ENCODE results near the gene FYN.

Gene FYN

DNA sequence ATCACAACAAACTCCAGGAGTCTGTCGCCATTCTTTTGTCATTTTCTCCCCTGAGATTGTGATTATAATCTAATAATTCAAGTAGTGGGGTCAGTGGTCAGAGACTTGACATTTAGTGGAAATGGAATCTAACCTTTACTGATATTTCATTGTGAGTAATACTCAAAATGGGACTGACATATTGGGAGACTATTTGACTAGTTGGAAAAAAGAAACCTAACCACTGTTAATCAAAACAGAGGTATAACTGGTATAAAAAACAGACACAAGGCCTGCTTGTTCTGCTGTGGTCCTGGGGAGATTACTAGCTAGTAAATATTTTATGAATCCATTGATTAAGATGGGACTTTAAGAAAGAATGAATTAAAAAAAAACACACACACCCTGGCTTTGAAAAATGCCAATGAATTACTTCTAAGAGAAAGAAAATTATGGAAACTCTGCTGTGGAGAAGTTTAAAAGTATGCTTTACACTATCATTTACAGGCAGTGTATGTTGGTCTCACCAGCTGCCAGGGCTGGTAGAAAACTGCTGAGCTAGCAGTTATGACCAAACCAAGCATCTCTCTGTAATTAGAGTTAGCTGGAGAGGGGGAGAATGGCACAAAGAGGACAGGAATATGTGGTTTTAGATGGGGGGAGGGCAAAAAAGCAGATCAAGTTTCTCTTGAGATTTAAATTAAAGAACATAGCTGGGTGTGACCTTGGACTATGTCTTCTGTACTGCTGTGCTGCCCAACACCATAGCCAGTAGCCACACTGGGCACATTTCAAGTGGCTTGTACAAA, 103.7 kb downstream of the FYN start:
- Histone ChIP-seq H3K9me3 (ENCODE audit: control insufficient read depth, low read depth, low read length) (no peaks in the 10 kb centered on the region), H3K36me3 (ENCODE audit: control insufficient read depth, low read depth, low read length) (no peaks in the 10 kb centered on the region), H3K4me1 (ENCODE audit: control insufficient read depth, low read depth, low read length) (peaks cover 25% of the 10 kb centered on the region), H3K4me3 (ENCODE audit: low read length) (no peak overlapping the region), H3K27me3 (ENCODE audit: control insufficient read depth, insufficient read depth, low read length) (no peaks in the 10 kb centered on the region), H3K27ac (ENCODE audit: low read length) (no peak overlapping the region), H3K9ac (ENCODE audit: low read length) (no peak overlapping the region)

DNA sequence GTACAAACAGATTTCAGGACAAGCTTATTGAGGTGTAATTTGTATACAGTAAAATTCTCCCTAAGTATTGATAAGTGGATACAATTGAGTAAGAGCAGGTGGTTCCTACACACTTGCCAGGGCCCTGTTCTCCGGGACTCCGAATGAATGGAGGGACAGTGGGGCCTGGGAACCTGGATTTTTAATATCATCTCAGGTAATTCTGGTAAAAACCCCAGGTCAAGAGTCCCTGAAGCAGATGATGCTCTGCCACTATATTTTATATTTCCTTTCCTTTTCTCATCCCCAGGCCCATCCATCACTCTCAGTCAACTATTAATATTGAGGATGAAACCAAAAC, 104.9 kb downstream of the FYN start:
- H3K4me1 ChIP-seq (ENCODE audit: control insufficient read depth, low read depth, low read length), result peaks cover 35% of the 10 kb centered on the region
- H3K27ac ChIP-seq (ENCODE audit: low read length), result no peak overlapping the region
- H3K27me3 ChIP-seq (ENCODE audit: control insufficient read depth, insufficient read depth, low read length), result no peaks in the 10 kb centered on the region
- H3K9ac ChIP-seq (ENCODE audit: low read length), result no peak overlapping the region
- H3K9me3 ChIP-seq (ENCODE audit: control insufficient read depth, low read depth, low read length), result no peaks in the 10 kb centered on the region
- H3K36me3 ChIP-seq (ENCODE audit: control insufficient read depth, low read depth, low read length), result no peaks in the 10 kb centered on the region
- no peak overlapping the region for H3K4me3 ChIP-seq (ENCODE audit: low read length)

DNA sequence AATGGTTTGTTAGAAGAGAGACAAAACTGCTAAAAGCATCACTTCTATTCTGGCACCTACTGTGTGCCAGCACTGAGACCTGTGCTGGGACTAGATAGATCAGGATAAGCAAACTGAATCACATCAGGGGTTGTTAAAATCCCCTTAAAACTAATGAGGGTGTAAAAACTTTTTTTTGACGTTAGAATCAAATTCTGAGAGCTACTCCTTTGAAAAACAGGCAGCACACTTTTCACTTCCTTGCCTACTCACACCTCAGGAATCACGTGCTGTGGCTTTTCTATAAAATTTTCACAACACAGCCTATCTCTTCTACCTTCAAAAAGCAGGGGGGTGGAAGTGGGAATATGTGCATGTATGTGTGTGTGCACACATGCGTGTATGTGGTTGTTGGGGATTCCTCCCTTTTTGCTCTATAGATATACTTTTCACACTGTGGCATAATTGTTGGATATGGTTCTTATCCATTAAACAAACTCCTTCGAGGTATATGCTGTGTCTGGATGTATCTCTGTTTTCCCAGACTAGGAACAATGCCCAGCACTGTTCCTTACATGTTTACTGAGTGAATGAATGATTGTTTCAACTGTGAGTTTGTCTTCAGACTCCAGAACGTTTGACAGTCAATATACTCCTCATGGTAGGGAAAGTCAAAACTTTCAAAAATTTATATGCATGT, 105.4 kb downstream of the FYN start:
- Histone ChIP-seq H3K36me3 (ENCODE audit: control insufficient read depth, low read depth, low read length) (no peaks in the 10 kb centered on the region), H3K9ac (ENCODE audit: low read length) (no peak overlapping the region), H3K27ac (ENCODE audit: low read length) (no peak overlapping the region), H3K4me1 (ENCODE audit: control insufficient read depth, low read depth, low read length) (peaks cover 37% of the 10 kb centered on the region), H3K9me3 (ENCODE audit: control insufficient read depth, low read depth, low read length) (no peaks in the 10 kb centered on the region), H3K4me3 (ENCODE audit: low read length) (no peak overlapping the region), H3K27me3 (ENCODE audit: control insufficient read depth, insufficient read depth, low read length) (no peaks in the 10 kb centered on the region)

DNA sequence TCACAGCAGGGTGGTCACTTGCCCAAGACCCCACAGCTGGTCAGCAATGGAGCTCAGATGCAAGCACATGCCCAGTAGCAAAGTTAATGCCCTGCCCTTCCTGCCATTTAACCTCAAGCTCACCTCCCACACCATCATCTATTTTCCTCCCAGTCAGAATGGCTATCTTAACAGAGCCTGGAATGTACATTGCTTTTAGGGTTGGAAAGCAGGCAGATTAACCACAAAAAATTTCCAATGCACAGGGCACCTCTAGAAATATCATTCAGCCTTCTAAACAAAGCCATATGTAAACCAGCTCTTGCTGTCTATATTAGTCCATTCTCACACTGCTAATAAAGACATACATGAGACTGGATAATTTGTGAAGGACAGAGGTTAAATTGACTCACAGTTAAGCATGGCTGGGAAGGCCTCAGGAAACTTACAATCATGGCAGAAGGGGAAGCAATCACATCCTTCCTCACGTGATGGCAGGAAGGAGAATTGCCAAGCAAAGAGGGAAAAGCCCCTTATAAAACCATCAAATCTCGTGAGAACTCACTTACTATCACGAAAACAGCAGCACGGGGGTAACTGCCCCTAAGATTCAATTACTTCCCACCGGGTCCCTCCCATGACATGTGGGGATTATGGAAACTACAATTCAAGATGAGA, 106.9 kb downstream of the FYN start:
- Histone ChIP-seq H3K27ac (ENCODE audit: low read length) (no peak overlapping the region), H3K4me1 (ENCODE audit: control insufficient read depth, low read depth, low read length) (peaks cover 42% of the 10 kb centered on the region), H3K4me3 (ENCODE audit: low read length) (no peak overlapping the region), H3K27me3 (ENCODE audit: control insufficient read depth, insufficient read depth, low read length) (no peaks in the 10 kb centered on the region), H3K36me3 (ENCODE audit: control insufficient read depth, low read depth, low read length) (no peaks in the 10 kb centered on the region), H3K9me3 (ENCODE audit: control insufficient read depth, low read depth, low read length) (no peaks in the 10 kb centered on the region), H3K9ac (ENCODE audit: low read length) (no peak overlapping the region)

DNA sequence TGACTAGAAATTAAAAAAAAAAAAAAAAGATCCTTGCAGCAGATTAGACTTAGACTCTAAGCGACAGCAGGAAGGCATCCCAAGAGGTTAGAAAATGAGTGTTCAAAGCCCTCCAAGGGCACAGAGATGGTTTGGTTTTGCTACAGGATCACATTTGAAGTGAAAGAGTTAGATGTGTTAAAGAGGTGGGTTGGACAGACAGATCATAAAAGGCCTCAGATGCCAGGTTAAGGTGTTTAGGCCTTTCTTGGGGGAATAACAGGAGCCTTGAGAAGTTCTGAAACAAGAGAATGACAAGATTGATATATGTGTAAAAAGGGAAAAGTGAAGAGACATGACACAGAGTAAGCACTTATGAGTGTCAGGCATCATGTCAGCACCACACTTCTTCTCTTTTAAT, 107.5 kb downstream of the FYN start:
- peaks cover 37% of the 10 kb centered on the region for H3K4me1 ChIP-seq (ENCODE audit: control insufficient read depth, low read depth, low read length)
- no peak overlapping the region for H3K27ac ChIP-seq (ENCODE audit: low read length)
- no peaks in the 10 kb centered on the region for H3K27me3 ChIP-seq (ENCODE audit: control insufficient read depth, insufficient read depth, low read length)
- H3K36me3 ChIP-seq (ENCODE audit: control insufficient read depth, low read depth, low read length), result no peaks in the 10 kb centered on the region
- H3K4me3 ChIP-seq (ENCODE audit: low read length), result no peak overlapping the region
- no peaks in the 10 kb centered on the region for H3K9me3 ChIP-seq (ENCODE audit: control insufficient read depth, low read depth, low read length)
- no peak overlapping the region for H3K9ac ChIP-seq (ENCODE audit: low read length)

DNA sequence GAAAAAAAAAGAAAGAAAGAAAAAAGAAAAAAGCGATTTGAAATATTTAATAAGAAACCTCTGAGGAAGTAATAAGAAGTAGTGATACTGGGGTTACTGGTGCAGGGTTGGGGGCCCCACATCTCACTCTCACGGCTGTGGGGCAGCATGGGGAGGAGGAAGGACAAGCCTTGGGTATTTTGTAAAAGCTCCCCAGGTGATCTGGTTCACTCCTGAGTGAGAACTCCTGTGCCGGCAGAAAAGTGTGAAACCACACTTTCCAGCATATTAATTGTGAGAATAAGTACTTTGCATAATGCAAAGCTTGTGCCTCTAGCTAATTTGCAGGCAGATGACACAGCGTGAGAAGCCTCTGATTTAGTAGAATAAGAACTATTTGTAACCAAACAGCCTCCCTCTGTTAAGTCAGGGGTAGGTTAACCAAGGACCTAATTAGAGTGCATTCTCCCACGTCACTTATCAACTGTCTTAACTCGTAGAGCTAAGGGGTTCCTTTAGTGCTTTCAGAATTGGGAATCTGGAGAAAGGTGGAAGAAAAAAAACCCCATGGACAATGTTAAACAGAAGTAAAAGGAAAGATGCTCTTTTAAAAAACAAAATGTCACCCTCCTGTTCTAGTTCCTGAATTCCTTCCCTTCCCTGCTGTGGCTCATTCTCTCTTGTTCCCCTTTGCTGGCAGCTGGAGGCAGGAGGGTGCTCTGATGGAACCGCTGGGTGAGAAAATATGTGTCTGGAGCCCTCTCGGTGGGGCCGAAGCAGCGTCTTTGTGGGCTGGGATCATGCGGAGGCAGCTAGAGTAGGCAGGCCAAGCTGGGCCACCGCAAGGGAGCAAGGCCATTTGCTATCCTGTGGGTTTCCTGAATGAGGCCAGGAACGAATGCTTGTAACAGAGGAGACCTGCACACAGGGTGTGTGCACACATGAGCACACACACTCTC, 108.7 kb downstream of the FYN start:
- no peak overlapping the region for H3K4me3 ChIP-seq (ENCODE audit: low read length)
- H3K27me3 ChIP-seq (ENCODE audit: control insufficient read depth, insufficient read depth, low read length), result no peaks in the 10 kb centered on the region
- H3K4me1 ChIP-seq (ENCODE audit: control insufficient read depth, low read depth, low read length), result peaks cover 36% of the 10 kb centered on the region
- no peaks in the 10 kb centered on the region for H3K9me3 ChIP-seq (ENCODE audit: control insufficient read depth, low read depth, low read length)
- no peak overlapping the region for H3K9ac ChIP-seq (ENCODE audit: low read length)
- H3K36me3 ChIP-seq (ENCODE audit: control insufficient read depth, low read depth, low read length), result no peaks in the 10 kb centered on the region
- H3K27ac ChIP-seq (ENCODE audit: low read length), result peak overlapping the region; percentile 1

DNA sequence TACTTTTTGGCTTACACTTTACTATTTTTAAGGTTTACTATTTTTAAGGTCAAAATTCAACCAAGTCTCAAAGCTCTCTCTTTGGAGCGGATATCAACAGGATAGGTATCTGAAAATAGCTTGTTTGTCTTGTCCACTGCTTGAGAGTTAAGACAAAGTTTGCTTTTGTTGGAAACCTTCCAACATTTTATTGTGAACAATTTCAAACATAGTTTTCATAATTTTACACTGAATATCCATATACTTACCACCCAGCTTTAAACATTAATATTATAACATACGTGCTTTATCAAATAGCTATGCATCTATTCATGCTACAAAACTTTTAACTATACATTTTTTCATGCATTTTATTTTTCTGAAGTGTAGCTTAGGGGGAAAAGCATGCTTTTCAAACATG, 109.9 kb downstream of the FYN start:
- no peaks in the 10 kb centered on the region for H3K9me3 ChIP-seq (ENCODE audit: control insufficient read depth, low read depth, low read length)
- H3K27me3 ChIP-seq (ENCODE audit: control insufficient read depth, insufficient read depth, low read length), result no peaks in the 10 kb centered on the region
- no peak overlapping the region for H3K27ac ChIP-seq (ENCODE audit: low read length)
- H3K4me3 ChIP-seq (ENCODE audit: low read length), result no peak overlapping the region
- no peak overlapping the region for H3K9ac ChIP-seq (ENCODE audit: low read length)
- no peaks in the 10 kb centered on the region for H3K36me3 ChIP-seq (ENCODE audit: control insufficient read depth, low read depth, low read length)
- peaks cover 40% of the 10 kb centered on the region for H3K4me1 ChIP-seq (ENCODE audit: control insufficient read depth, low read depth, low read length)

DNA sequence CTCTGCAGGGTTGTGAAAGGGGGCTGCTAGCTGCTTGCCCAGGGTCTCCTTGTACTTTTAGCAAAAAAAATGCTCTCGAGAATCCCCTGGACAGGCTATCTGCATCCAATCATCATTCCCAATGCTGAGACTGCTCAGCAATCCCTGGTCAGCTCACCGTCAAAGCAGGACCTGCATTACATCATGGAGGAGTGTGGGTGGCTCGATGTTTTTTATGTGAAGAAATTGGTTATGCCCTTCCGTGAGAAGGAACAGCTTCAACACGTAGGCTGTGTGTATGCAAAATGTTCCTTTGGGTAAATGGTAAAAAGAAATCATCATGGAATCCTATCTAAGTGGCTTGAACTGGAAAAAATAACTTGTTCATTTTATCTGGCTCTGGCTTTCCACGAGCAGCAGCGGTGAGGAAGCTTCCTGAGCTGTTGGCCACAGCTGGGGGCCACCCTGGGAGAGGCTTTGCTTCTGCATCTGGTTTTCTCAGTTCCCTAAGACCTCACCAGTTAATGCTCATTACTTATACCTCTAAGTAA, 111.4 kb downstream of the FYN start:
- Histone ChIP-seq H3K36me3 (ENCODE audit: control insufficient read depth, low read depth, low read length) (no peaks in the 10 kb centered on the region), H3K27me3 (ENCODE audit: control insufficient read depth, insufficient read depth, low read length) (no peaks in the 10 kb centered on the region), H3K9me3 (ENCODE audit: control insufficient read depth, low read depth, low read length) (no peaks in the 10 kb centered on the region), H3K4me1 (ENCODE audit: control insufficient read depth, low read depth, low read length) (peaks cover 48% of the 10 kb centered on the region), H3K4me3 (ENCODE audit: low read length) (no peak overlapping the region), H3K27ac (ENCODE audit: low read length) (no peak overlapping the region), H3K9ac (ENCODE audit: low read length) (no peak overlapping the region)

DNA sequence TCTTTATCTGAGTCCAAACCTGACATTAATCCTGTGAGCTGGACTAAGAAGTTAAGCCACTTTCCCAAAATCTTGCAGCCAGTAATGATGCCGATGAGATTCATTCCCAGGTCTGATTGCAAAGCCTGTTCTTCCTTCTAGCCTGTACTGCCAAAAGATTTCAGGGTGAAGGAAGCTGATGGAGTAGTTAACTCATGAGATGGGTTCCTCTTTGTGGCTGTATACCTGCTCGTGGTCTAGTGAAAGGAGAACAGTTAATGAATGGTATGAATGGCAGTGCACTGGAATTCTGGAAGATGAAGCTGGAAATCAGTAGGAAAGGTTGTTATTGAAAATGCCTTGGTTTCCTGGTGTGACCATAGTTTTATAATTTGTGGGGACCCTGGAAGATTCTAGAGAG, 112.0 kb downstream of the FYN start:
- Histone ChIP-seq H3K27ac (ENCODE audit: low read length) (no peak overlapping the region), H3K4me3 (ENCODE audit: low read length) (no peak overlapping the region), H3K4me1 (ENCODE audit: control insufficient read depth, low read depth, low read length) (peaks cover 48% of the 10 kb centered on the region), H3K9ac (ENCODE audit: low read length) (no peak overlapping the region), H3K36me3 (ENCODE audit: control insufficient read depth, low read depth, low read length) (no peaks in the 10 kb centered on the region), H3K9me3 (ENCODE audit: control insufficient read depth, low read depth, low read length) (no peaks in the 10 kb centered on the region), H3K27me3 (ENCODE audit: control insufficient read depth, insufficient read depth, low read length) (no peaks in the 10 kb centered on the region)

DNA sequence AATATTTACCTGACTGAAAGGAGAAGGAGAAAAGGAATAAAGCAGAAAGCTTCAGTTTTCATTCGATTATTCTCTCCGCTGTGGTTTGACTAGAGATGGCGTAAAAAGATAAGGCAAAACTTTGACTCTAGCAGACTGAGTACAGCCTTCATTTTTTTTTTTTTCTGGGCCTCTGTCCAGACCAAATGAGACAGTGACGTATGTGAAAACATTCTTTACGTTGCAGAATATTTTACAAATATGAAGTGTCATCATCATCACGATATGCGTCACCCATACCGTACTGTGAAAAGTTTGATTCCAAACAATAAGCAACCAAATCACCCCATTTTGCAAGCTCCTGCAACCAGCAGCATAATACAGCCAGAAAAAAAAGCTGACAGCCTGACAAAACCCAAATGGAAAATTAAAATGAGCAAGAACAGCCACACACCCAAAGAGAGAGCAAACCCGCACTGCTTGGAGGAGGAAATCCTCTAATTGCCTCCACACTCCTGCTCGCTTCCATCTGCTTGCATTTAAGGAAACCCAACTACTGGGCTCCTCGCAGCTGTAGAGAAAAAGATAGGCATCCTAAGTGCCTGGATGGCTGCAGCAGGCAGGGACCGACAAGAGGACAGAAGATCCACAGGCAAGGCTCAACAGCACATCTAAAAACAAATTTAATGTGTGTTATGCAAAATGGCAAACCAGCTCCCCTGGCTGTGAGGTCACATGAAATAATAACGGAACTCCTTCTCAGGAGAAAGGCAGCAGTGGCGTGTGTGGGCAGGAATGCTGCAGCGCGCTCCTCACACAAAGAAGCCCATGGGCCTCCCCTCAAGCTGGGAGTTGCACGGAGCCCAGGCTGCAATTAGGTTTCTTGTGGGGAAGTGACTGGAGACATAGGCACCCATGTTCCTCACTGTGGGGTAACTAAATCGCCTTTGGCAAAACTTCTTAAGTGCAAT, 113.1 kb downstream of the FYN start:
- Histone ChIP-seq H3K4me3 (ENCODE audit: low read length) (no peak overlapping the region), H3K36me3 (ENCODE audit: control insufficient read depth, low read depth, low read length) (no peaks in the 10 kb centered on the region), H3K27me3 (ENCODE audit: control insufficient read depth, insufficient read depth, low read length) (no peaks in the 10 kb centered on the region), H3K27ac (ENCODE audit: low read length) (no peak overlapping the region), H3K9ac (ENCODE audit: low read length) (no peak overlapping the region), H3K9me3 (ENCODE audit: control insufficient read depth, low read depth, low read length) (no peaks in the 10 kb centered on the region), H3K4me1 (ENCODE audit: control insufficient read depth, low read depth, low read length) (peaks cover 43% of the 10 kb centered on the region)

Data from iPS-18a (cell line).